Measurements from ENCODE around the gene ARMH4.
"Not testable (repeated sequence)": the region's sequence is repeated elsewhere in the genome, so short reads cannot be mapped to it uniquely, and the experiment has no call there.

The ARMH4 gene

GRCh38 chr14:58143106-58143505 lies 8.9 kb downstream of the ARMH4 start:
- DNase-seq = no peak

- no peak for DNase-seq
Measured at GRCh38 chr14:58141893-58142292, 10.1 kb downstream of the ARMH4 start.

DNA sequence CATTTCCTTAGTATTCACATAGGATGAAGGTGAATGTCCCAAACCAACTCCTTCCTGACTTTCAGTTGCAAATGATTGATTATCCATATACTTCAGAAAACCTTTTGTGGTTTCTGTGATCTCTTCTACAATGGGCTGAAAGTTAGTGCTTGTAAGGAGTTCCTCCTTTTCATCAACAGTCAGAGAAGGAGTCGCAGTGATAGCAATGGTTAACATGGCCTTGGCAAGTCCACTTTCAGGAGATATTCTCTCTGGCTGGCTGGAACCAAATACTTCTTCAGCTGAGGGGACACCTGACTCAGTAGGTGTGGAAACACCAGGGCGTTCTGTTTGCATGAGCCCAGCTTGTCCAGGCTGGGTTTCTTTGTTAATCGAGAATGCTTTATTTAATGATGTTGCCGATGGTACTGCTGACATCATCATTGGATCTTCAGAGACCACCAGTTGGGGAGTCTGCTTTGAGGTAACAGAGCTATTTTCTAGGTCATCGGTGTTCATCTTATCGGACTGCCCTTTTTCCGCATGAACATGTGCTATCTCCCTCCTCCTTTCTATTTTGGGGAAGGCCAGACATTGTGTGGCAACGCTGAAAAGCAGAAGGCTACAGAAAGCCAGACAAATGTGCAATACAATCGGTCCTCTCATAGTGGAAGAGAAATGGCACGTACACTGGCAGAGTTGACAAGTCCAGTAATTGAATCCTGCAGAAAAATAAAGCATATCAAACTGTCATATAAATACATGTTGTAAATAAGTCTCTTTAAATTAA lies 13.1 kb downstream of the ARMH4 start:
- no peak for DNase-seq

GRCh38 chr14:58138031-58138713 lies 13.8 kb downstream of the ARMH4 start:
- no peak for DNase-seq

- DNase-seq = no peak
Measured at GRCh38 chr14:58133739-58134138, 18.3 kb downstream of the ARMH4 start.

- DNase-seq = no peak
Measured at GRCh38 chr14:58131386-58131785, 20.6 kb downstream of the ARMH4 start.

GRCh38 chr14:58130116-58130782 lies 21.8 kb downstream of the ARMH4 start:
- DNase-seq = no peak

GRCh38 chr14:58129208-58129607 lies 22.8 kb downstream of the ARMH4 start:
- no peak for DNase-seq

GRCh38 chr14:58128416-58128815 lies 23.6 kb downstream of the ARMH4 start:
- DNase-seq = no peak

DNA sequence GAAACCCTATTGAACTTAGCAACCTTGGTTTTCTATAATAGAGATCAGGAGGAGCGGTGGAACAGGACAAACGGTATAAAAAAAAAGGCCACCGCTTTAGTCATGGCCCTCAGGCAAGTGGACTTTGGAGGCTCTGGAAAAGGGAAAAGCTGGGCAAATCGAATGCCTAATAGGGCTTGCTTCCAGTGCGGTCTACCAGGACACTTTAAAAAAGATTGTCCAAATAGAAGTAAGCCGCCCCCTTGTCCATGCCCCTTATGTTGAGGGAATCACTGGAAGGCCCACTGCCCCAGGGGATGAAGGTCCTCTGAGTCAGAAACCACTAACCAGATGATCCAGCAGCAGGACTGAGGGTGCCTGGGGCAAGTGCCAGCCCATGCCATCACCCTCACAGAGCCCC lies 29.5 kb downstream of the ARMH4 start:
- not testable (repeated sequence) for DNase-seq

- no peak for DNase-seq
Measured at GRCh38 chr14:58121530-58122186, 30.4 kb downstream of the ARMH4 start.

DNA sequence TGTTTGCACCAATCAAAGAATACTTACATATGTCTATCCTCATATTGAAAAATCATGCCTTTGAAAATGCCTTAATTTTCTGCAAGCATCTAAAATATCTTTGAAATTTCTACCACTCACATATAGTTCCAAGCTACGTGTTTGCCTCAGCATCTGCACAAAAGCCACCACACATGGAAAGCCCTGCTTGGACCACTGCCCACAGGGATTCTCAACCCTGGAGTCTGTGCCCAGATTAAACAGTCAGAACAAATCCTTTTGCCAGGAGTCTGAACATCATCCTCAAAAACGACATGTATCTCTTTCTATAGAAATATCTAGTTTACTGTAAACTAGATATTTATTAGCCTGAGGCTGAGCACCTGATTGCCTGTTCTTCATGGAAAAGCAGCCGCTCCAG lies 32.6 kb downstream of the ARMH4 start:
- DNase-seq = no peak

DNA sequence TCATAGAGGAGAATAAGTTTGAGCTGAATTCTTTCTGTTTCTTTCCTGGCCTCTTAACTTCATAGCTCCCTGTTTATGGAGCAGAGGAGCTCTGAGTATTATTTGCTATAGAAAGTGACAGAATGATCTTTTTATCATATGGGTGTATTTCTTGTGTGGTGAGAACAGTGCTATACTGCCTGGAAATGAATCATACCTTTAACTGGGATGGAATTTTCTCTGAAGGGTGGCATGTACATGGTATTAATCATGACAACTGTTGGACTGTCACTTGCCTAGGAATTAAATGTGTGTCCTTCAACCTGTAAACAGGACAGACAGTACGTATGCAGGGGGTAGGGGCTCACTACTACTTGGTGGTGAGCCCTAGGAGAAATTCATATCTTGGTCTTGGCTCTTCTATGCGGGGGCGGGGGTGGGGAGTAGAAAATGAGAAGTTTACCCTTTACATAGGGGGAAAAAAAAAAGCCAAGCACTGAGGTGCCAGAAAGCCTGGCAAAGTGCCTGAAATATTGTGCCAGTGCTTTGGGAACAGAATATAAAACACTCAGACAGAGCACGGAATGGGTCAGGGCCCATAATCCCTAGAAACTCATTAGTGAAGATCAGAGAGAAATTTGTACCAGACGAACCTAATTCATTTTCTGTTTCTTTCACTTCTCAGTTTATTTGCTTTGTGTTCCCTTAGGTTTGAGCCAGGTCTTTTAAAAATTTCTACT lies 33.8 kb downstream of the ARMH4 start:
- DNase-seq = no peak

DNA sequence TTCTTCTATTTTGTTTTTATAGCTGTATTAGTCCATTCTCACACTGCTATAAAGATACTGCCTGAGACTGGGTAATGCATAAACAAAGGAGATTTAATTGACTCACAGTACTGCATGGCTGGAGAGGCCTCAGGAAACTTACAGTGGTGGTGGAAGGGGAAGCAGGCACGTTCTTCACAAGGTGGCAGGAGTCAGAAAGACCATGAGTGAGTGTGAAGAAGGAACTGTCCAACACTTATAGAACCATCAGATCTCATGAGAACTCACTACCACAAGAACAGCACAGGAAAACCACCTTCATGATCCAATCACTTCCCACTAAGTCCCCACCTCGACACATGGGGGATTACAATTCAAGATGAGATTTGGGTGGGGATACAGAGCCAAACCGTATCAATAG lies 42.3 kb downstream of the ARMH4 start:
- DNase-seq = no peak

DNA sequence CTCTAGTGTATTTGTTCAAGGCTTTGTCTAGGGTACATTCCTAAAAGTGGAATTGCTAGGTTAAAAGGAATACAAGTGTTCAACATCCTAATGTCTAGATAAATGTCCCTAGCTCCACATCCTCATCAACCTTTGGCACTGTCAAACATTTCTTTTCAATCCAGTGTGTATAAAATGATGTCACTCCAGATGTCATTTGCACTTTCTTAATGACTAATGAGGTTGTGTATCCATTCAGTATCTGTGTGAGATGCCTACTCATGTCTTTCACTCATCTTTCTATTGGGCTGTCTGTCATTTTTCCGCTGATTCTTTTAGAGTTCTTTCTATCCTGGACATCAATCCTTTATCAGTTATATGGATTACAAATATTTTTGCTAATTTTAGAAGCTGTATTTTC lies 43.3 kb downstream of the ARMH4 start:
- DNase-seq = no peak

GRCh38 chr14:58107947-58108552 lies 44.0 kb downstream of the ARMH4 start:
- peak; percentile 4 to 33 for DNase-seq

- DNase-seq = no peak
Measured at GRCh38 chr14:58107041-58107440, 45.0 kb downstream of the ARMH4 start.

DNA sequence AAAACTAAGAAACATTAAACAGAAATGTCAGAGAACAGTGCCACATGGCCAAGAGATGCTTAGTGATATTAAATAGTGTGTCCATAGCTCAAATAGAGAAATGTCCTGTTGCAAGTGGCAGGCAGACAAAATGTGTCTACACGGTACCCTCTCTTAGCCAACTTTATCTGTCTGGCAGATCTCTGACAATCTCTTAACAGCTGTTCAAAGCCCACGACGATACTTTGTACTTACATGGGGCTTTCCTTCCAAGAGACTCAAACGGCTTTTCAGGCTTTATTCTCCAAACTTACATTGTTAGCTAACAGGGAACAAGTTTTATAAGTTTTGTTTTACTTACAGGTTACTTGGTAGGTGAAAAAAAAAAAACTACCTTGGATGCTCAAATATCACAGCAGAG lies 45.6 kb downstream of the ARMH4 start:
- no peak for DNase-seq

- DNase-seq = no peak
Measured at GRCh38 chr14:58104808-58105207, 47.2 kb downstream of the ARMH4 start.

DNA sequence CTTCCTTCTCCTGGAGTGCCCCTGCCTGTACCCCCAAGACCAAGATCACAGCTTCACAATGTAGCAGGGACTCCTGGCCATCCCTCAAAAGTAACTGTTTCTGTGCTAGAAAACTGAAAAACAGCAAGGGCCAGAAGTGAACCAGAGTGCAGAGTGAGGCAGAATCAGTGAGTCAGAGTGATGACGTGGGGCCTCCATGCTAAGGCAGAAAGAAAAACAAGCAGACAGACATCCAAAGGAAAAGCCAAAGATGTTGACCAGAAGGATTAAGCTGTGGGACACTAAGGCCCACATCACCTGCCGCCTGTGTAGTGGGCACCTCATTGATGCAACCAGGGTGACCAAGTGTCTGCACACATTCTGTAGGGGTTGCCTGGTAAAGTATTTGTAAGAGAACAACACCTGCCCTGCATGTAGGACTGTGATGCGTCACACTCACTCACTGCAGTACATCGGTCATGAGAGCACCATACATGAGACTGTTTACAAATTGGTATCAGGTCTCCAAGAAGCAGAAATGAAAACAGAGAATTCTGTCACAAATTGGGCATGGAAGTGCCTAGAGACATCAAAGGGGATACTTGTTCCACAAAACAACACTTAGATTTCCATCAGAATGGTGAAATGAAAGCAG lies 51.2 kb downstream of the ARMH4 start:
- no peak for DNase-seq

DNA sequence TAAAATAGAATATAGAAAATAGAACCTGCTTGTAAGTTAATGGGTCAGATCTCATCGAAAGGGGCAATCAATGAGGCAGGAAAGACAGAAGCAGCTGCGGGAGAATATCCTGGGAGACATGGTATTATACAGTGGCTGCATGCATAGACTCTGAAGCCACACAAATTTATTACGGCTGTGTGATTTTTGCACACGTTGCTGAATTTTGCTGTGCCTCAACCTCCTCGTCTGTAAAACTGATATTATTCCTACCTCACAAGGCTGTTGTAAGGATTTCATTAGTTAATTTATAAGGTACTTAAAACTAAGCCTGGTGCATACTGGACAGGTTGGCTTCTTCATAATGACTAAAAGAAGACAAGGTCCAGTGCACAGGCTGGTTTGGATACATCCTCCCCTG lies 52.3 kb downstream of the ARMH4 start:
- DNase-seq = no peak

DNA sequence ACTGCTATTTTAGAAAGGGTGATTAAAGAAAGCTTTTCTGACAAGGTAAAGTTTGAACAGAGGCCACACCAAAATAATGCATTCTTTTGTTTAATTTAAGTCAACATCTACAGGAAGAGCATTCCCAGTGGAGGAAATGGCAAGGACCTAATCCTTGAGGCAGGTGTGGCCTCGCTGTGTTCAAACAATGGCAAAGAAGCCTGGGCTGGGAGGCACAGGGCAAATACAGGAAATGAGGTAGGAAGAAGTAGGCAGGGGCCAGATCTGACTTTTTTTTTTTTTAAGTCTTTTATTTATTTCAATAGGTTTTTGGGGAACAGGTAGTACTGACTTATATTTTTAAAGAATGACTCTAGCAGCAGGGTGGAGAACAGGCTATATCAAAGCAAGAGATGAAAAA lies 53.5 kb downstream of the ARMH4 start:
- no peak for DNase-seq

Data from activated CD4-positive, alpha-beta T cell treated with anti-CD3 and anti-CD28 coated beads for 4 hours (primary cell).